AG09319 (cell line): ENCODE results near the gene ERI3.

ENCODE experiments used
- DNase-seq: peaks from one replicate; pipeline ENCODE4 v3.0.0-alpha.2; 2010; ENCODE audit warnings: low read depth; ENCODE audit errors: extremely low read depth
- TF ChIP-seq, protein P1 (sequence below): IDR thresholded peaks from 2 replicates; pipeline ENCODE4 v1.5.1; 2011; ENCODE audit warnings: low read depth, mild to moderate bottlenecking, inconsistent platforms, low read length, moderate library complexity

The ERI3 gene

DNA sequence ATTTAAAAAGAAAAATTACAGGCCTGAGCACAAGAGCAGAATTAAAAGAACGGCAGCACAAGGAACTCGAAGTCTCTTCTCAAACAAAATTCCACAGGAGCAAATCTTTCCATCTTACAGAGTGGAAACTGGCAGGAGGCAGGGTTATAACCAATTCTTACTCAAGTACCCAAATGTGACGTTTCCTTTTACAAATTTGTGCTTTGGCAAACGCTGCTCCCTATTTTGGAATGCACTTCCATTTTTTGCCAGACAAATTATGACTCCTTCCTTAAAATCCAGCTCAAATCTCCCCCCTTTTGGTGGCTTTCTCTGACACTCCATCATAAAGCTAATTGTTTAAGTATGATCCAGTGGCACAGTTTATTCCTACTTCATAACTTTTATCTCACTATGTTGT lies 7.8 kb downstream of the ERI3 start:
- peak; percentile 34 for DNase-seq
- TF ChIP-seq, protein P1, sequence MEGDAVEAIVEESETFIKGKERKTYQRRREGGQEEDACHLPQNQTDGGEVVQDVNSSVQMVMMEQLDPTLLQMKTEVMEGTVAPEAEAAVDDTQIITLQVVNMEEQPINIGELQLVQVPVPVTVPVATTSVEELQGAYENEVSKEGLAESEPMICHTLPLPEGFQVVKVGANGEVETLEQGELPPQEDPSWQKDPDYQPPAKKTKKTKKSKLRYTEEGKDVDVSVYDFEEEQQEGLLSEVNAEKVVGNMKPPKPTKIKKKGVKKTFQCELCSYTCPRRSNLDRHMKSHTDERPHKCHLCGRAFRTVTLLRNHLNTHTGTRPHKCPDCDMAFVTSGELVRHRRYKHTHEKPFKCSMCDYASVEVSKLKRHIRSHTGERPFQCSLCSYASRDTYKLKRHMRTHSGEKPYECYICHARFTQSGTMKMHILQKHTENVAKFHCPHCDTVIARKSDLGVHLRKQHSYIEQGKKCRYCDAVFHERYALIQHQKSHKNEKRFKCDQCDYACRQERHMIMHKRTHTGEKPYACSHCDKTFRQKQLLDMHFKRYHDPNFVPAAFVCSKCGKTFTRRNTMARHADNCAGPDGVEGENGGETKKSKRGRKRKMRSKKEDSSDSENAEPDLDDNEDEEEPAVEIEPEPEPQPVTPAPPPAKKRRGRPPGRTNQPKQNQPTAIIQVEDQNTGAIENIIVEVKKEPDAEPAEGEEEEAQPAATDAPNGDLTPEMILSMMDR: no peak

DNA sequence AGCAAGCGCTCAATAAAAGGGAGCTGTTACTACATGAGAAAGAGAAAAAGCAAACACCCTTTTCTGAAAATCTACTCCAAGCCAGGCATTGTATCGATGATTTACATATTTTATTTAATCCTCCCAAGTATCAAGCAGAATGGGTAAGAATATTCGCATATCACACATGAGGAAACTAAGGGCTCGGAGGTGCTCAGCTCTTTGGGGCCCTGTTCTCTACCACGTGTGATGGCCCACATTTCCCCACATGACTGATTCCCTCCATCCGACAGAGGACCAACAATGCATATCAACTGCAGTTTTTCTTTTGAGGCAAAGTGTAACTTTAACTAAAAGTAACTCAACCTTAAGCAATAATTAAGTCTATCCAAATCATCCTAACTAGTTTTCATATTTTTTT lies 8.2 kb downstream of the ERI3 start:
- TF ChIP-seq, protein P1: no peak
- DNase-seq: no peak

DNA sequence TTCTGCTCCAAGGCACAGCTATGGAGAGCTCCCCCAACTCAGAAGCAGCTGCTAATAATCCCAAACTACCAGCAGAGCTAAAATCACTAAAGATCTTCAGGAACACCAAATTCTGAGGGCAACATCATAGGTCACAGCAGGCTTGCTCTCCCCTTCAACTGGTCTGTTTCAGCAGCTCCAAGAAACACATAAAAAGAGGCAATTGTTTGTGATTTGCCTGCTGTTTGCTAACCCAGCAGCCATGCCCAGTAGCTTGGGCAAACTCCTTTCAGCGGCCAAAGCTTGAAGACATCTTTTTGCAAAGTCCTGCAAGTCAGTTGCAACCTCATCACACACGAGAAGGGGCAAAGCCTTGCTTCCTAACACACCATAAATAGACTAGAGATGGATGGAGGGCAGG lies 8.9 kb downstream of the ERI3 start:
- no peak for DNase-seq
- TF ChIP-seq, protein P1: no peak

DNA sequence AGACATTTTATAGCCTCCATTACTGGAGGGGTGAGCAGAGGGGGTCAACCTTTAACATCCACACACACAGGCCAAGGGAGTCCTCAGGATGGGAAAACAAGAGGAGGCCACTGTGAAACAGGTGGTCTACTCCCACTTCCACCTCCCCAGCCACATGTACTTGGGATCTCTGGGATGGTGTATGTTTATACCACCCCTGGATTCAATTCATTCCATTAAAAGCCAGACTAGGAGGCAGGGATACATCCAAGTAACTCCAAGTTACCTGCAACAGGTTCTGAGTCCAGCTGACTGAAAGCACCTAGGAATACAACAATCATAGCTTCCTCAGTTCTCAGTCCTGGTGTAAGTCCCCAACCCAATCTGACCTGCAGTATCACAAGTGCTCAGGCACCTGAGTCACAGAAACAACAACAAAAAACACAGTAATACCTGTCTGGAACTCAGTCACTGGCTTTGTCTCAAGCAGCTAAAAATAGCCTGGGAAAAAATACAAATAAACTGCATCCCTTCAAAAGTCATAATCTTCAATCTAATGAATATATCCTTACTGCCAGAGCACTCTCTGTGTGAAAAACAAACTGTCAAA lies 9.8 kb downstream of the ERI3 start:
- TF ChIP-seq, protein P1: no peak
- no peak for DNase-seq

DNA sequence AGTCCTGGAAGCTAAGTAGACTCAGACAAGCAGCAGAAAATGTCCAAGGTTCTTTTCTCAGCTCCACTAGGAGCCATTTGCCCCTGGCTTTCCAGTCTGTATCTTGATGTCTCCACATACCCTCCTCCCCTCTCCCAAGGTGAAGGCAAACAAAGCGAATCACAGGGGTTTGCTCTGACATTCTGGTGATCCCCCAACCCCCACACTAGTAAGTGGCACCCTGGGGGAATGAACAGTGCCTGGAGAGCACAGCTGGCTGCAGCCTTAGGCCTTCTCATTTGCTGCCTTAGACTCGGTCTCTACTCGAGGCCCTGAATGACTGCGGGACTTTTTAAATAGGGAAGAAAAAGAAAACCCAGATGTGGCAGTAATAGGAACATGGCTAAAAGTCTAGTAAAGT lies 15.3 kb downstream of the ERI3 start:
- TF ChIP-seq, protein P1: no peak
- DNase-seq: no peak

DNA sequence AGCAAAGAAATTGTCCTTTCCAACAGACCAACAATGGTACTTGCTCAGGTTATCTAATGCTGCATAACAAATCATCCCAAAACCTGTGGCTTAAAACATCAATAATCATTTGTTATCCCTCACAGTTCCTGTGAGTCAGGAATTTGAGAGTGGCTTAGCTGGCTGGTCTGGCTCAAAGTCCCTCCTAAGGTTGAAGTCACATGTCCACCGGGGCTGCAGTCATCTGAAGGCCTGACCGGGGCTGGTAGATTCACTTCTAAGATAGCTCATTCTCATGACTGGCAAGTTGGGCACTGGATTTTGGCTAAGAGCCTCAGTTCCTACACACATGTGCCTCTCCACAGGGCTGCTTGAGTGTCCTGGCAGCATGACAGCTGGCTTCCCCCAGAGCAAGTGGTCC lies 16.9 kb downstream of the ERI3 start:
- no peak for DNase-seq
- TF ChIP-seq, protein P1: no peak

DNA sequence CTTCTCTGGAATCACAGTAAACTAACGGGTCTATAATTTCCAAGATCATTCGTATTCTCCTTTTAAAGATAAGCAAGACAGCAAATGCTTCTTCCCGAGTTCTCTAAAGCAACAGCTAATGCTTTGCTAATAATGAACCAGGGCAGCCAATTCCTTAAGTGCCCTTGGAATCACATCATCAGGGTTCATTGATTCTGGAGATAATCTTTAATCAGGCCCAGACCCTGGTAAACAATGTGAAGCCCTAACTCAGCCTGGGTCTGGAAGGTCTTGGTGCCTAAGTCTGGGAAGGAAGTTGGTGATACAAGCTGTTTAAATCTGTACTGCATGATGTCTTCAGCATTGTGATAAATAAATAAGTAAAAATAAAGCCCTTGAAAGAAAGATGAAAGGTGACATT lies 18.4 kb downstream of the ERI3 start:
- DNase-seq: no peak
- TF ChIP-seq, protein P1: no peak
